GM23248 (cell line): ENCODE results near the gene NOL3. TPM values are rescaled to one million over a fixed set of nuclear protein-coding genes. Genes with fewer than 3 reads are reported as not detected.
A peak's percentile ranks its signal among the peaks of the same experiment; 100 is the strongest.

ENCODE experiments used
- DNase-seq: peaks from one replicate; pipeline ENCODE4 v3.0.0-alpha.2; 2015
- H2AFZ ChIP-seq: fragments of 200-600 bp; sonication (generic); 2 replicates; pipeline ENCODE4 v1.6.1; 2016; ENCODE audit warnings: antibody characterized with exemption
- H3F3A ChIP-seq: fragments of 200-600 bp; sonication (generic); 2 replicates; pipeline ENCODE4 v1.6.1; 2016; ENCODE audit warnings: mild to moderate bottlenecking, antibody characterized with exemption, mixed run types; ENCODE audit not compliant: insufficient read depth
- H3K27ac ChIP-seq: fragments of 200-600 bp; sonication (generic); 2 replicates; pipeline ENCODE4 v1.5.1; 2016; ENCODE audit warnings: mild to moderate bottlenecking
- H3K27me3 ChIP-seq: fragments of 200-600 bp; sonication (generic); replicated peaks from 2 replicates; pipeline ENCODE4 v1.6.1; 2016; ENCODE audit warnings: mild to moderate bottlenecking; ENCODE audit not compliant: insufficient read depth
- H3K36me3 ChIP-seq: fragments of 200-600 bp; sonication (generic); 2 replicates; pipeline ENCODE4 v1.6.1; 2016; ENCODE audit warnings: low read depth, mild to moderate bottlenecking
- H3K4me1 ChIP-seq: fragments of 200-600 bp; sonication (generic); 2 replicates; pipeline ENCODE4 v1.6.1; 2016; ENCODE audit warnings: mild to moderate bottlenecking; ENCODE audit not compliant: insufficient read depth
- H3K4me2 ChIP-seq: fragments of 200-600 bp; sonication (generic); one replicate; pipeline ENCODE4 v1.6.1; 2016; ENCODE audit warnings: mild to moderate bottlenecking; ENCODE audit not compliant: unreplicated experiment
- H3K4me3 ChIP-seq: fragments of 200-600 bp; sonication (generic); 2 replicates; pipeline ENCODE4 v1.5.1; 2016; ENCODE audit warnings: mild to moderate bottlenecking
- H3K79me2 ChIP-seq: fragments of 200-600 bp; sonication (generic); 2 replicates; pipeline ENCODE4 v1.6.1; 2016; ENCODE audit warnings: mild to moderate bottlenecking; ENCODE audit not compliant: insufficient read depth
- H3K9ac ChIP-seq: fragments of 200-600 bp; sonication (generic); 2 replicates; pipeline ENCODE4 v1.6.1; 2016; ENCODE audit warnings: mild to moderate bottlenecking
- H3K9me2 ChIP-seq: fragments of 200-600 bp; sonication (generic); 2 replicates; pipeline ENCODE4 v1.6.1; 2016; ENCODE audit warnings: mixed run types, mild to moderate bottlenecking, moderate library complexity; ENCODE audit not compliant: insufficient read depth
- H3K9me3 ChIP-seq: fragments of 200-600 bp; sonication (generic); one replicate; pipeline ENCODE4 v1.6.1; 2017; ENCODE audit warnings: low read depth
- H4K20me1 ChIP-seq: fragments of 200-600 bp; sonication (generic); 2 replicates; pipeline ENCODE4 v1.6.0; 2016; ENCODE audit not compliant: insufficient read depth
- EZH2 ChIP-seq: fragments of 200-600 bp; sonication (generic); IDR thresholded peaks from 2 replicates; pipeline ENCODE4 v1.6.1; 2018; ENCODE audit warnings: antibody characterized with exemption, mild to moderate bottlenecking; ENCODE audit not compliant: insufficient read depth, poor library complexity, severe bottlenecking
- EZH2phosphoT487 ChIP-seq: fragments of 200-600 bp; sonication (generic); IDR thresholded peaks from 2 replicates; pipeline ENCODE4 v1.6.1; 2018; ENCODE audit warnings: antibody characterized with exemption, moderate library complexity, mild to moderate bottlenecking, low read depth; ENCODE audit not compliant: insufficient read depth
- WGBS, 2 experiments: methylation state at CpG; one replicate each; pipeline ENCODE4 v1.1.6; 2015 to 2017; ENCODE audit warnings: low lambda C conversion rate in 2 of 2, low coverage in 1 of 2; ENCODE audit errors: missing lambda C conversion rate in 2 of 2; 5-methylcytosine and 5-hydroxymethylcytosine counted together
- in situ Hi-C: fragments of 300-500 bp; cut with MboI; formaldehyde crosslinking; loops from 2 replicates; pipeline ENCODE4 v1.15.0; 2020
- polyA plus RNA-seq: library from polyadenylated mRNA; unstranded; fragments of >200 nt; fragmentation: Nextera tagmentation; extraction: Ambion mirVana; gene quantifications from 2 replicates; pipeline ENCODE4 v1.2.1, GENCODE V29; 2016
- total RNA-seq: library from RNA; depleted of rRNA; stranded (reverse); fragments of >200 nt; shearing (Covaris generic); gene quantifications from 2 replicates; pipeline ENCODE4 v1.2.3, GENCODE V29; 2014

NOL3 gene
- total and polyA plus RNA-seq, 2 experiments from 2014 or later, result 20.3 to 31.0 TPM

- no peak overlapping the region for H2AFZ ChIP-seq
- no peaks in the 10 kb centered on the region for H3K9me3 ChIP-seq
- in situ Hi-C loops, result no loop called here
- no peaks in the 10 kb centered on the region for H3K36me3 ChIP-seq
- no peak overlapping the region for H3K27ac ChIP-seq
- H3K9ac ChIP-seq, result no peak overlapping the region
- no peaks in the 10 kb centered on the region for H3K9me2 ChIP-seq
- WGBS, 2 experiments, result 89 to 93% methylated on average over 13 of the region's 13 CpGs
- H4K20me1 ChIP-seq, result no peaks in the 10 kb centered on the region
- no peak overlapping the region for H3K4me2 ChIP-seq
- TF ChIP-seq EZH2phosphoT487, result no peak
- no peak for TF ChIP-seq EZH2
- H3K27me3 ChIP-seq, result no peaks in the 10 kb centered on the region
- H3K4me3 ChIP-seq, result no peak overlapping the region
- peaks cover 12% of the 10 kb centered on the region for H3K79me2 ChIP-seq
- H3K4me1 ChIP-seq, result peaks cover 25% of the 10 kb centered on the region
- DNase-seq, result peak; percentile 13
- H3F3A ChIP-seq, result peaks cover 18% of the 10 kb centered on the region
Observed at GRCh38 chr16:67179421-67180080, 9.2 kb downstream of the NOL3 start.

- Histone ChIP-seq H3K9me3 (no peaks in the 10 kb centered on the region), H3F3A (peaks cover 18% of the 10 kb centered on the region), H3K9me2 (no peaks in the 10 kb centered on the region), H3K27ac (no peak overlapping the region), H2AFZ (no peak overlapping the region), H3K4me3 (no peak overlapping the region), H3K79me2 (peaks cover 12% of the 10 kb centered on the region), H3K9ac (no peak overlapping the region), H3K4me1 (peaks cover 24% of the 10 kb centered on the region), H3K36me3 (no peaks in the 10 kb centered on the region), H3K4me2 (no peak overlapping the region), H3K27me3 (no peaks in the 10 kb centered on the region), H4K20me1 (no peaks in the 10 kb centered on the region)
- in situ Hi-C loops, result no loop called here
- DNase-seq, result no peak
- WGBS, 2 experiments, result 96 to 98% methylated on average over 7 to 16 of the region's 16 CpGs
- no peak for TF ChIP-seq EZH2phosphoT487
- TF ChIP-seq EZH2, result no peak
Observed at GRCh38 chr16:67180166-67180565, 9.8 kb downstream of the NOL3 start.

GRCh38 chr16:67181346-67181745 lies 11.0 kb downstream of the NOL3 start:
- Histone ChIP-seq H3K4me1 (peaks cover 24% of the 10 kb centered on the region), H3K27ac (peak overlapping the region; percentile 40; the same call in 1 of the 2 replicates), H3K27me3 (no peaks in the 10 kb centered on the region), H3K4me3 (0 out of 2 replicates have a peak overlapping the region, but pooled peaks have one; percentile 5), H2AFZ (no peak overlapping the region), H3K9me3 (no peaks in the 10 kb centered on the region), H3F3A (peaks cover 18% of the 10 kb centered on the region), H3K9me2 (no peaks in the 10 kb centered on the region), H3K36me3 (no peaks in the 10 kb centered on the region), H3K4me2 (peak overlapping the region; percentile 34), H3K79me2 (peaks cover 12% of the 10 kb centered on the region), H3K9ac (no peak overlapping the region), H4K20me1 (no peaks in the 10 kb centered on the region)
- TF ChIP-seq EZH2 (no peak), EZH2phosphoT487 (no peak)
- peak; percentile 92 for DNase-seq
- in situ Hi-C loops, result no loop called here
- WGBS, 2 experiments, result 0 to 2% methylated on average over 2 of the region's 2 CpGs

- no peak overlapping the region; the same call in 1 of the 2 replicates for H3K4me3 ChIP-seq
- no peak overlapping the region for H3K27ac ChIP-seq
- H3F3A ChIP-seq, result peaks cover 18% of the 10 kb centered on the region
- DNase-seq, result no peak
- peak overlapping the region; percentile 73 for H3K4me2 ChIP-seq
- H2AFZ ChIP-seq, result no peak overlapping the region
- H3K36me3 ChIP-seq, result no peaks in the 10 kb centered on the region
- in situ Hi-C loops, result no loop called here
- no peaks in the 10 kb centered on the region for H4K20me1 ChIP-seq
- H3K79me2 ChIP-seq, result peaks cover 12% of the 10 kb centered on the region
- H3K4me1 ChIP-seq, result peaks cover 24% of the 10 kb centered on the region
- H3K27me3 ChIP-seq, result no peaks in the 10 kb centered on the region
- H3K9me2 ChIP-seq, result no peaks in the 10 kb centered on the region
- WGBS, 2 experiments, result 95 to 100% methylated on average over 2 of the region's 2 CpGs
- TF ChIP-seq EZH2 (no peak), EZH2phosphoT487 (no peak)
- H3K9ac ChIP-seq, result no peak overlapping the region
- H3K9me3 ChIP-seq, result no peaks in the 10 kb centered on the region
Observed at GRCh38 chr16:67182288-67182687, 11.9 kb downstream of the NOL3 start.
